Erythroblast (primary cell): Measurements from ENCODE around the gene OR10D3.

Source experiments
- GATA1 ChIP-seq: IDR thresholded peaks from 2 replicates; pipeline ENCODE4 v1.6.1; 2011; ENCODE audit warnings: low read depth, mild to moderate bottlenecking, control low read depth, low read length, moderate library complexity
- POLR2A ChIP-seq: IDR thresholded peaks from 2 replicates; pipeline ENCODE4 v1.6.1; 2011; ENCODE audit warnings: mild to moderate bottlenecking, low read length

DNA sequence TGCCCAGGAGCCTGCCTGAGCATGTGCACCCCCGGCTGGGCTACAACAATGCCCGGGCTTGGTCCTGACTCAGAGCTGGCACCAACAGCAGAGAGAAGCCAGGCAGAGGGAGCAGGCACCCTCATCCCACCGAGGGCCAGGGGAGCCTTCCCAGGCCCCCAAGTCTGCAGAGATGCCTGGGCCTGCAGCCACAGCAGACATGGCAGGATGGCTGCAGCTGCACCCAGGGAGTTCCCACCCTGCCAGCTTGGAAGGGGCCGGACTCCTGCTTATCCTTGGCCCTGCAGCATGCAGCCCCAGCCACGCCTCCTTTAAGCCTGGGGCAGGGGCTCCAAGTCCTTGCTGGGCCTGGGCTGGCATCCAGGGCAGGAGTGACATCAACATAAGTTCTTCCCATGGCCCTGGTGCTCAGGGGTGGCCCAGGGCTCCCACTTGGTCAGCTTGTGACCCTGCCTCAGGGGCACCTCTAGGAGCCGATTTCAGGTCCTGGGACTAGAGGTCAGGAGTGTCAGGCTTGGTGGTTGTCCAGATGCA lies 26.7 kb downstream of the OR10D3 start:
- no peak for TF ChIP-seq GATA1
- TF ChIP-seq POLR2A = no peak
